Middle frontal gyrus (tissue), 1 donor: ENCODE results near the gene NEURL1B.
"Not testable (repeated sequence)": the region's sequence is repeated elsewhere in the genome, so short reads cannot be mapped to it uniquely, and the experiment has no call there.

ENCODE experiments used
- DNase-seq: peaks from one replicate; pipeline ENCODE4 v3.0.0-alpha.2; 2015; ENCODE audit warnings: low spot score; ENCODE audit errors: extremely low spot score

NEURL1B gene

DNA sequence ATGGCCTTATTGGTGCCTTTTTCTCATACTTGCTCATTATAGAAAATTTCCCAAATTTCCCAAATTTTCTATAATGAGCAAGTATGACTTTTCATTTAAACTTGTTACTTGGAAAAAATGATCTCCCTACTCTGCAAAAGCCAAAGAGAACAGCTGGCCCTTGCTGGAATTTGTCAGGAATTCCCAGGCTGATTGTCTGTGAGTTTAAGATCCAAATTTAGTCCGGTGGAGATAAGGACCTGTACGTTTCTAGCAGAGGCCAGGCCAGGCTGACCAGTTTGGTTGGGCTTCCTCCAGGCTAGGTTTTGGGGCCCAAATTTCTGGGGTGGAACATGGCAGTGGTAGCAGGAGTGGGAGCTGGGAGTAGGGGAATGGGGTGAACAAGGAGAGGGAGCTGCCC, 51.9 kb downstream of the NEURL1B start:
- DNase-seq: no peak

DNA sequence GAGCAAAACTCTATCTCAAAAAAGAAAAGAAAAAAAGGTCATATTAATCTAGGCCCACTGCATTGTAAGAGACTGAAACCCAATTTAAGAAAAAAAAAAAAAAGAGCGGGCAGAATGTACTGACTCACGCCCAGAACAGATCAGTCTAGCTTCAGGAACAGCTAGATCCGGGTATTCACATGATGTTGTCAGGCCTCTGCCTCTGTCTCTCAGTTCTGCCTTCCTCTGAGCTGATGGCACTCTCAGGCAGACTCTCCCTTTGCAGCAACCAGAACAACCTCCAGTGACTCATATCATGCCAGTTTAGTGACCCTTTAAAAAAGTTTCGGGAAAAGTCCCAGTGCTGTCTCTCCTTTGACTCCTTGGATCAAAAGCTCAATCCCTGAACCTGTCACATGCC, 53.0 kb downstream of the NEURL1B start:
- DNase-seq: no peak

DNA sequence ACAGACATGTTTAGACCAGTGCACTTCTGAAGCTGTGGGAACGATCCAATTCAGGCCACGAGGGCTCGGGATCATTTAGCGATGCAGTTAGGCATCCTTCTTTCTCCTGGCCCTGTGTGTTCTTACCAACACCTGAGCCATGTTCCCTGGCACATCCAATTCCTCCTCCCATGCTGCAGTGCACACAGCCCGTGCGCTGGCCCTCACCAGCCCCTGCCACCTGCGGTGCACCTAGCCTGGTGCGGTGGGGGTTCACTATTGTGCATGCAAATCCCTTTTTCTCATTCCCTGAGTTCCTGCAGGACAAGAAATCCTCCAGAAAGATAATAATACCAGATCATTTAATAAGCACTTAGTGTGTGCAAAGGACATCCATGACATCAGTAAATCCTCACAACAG, 53.5 kb downstream of the NEURL1B start:
- DNase-seq: no peak

DNA sequence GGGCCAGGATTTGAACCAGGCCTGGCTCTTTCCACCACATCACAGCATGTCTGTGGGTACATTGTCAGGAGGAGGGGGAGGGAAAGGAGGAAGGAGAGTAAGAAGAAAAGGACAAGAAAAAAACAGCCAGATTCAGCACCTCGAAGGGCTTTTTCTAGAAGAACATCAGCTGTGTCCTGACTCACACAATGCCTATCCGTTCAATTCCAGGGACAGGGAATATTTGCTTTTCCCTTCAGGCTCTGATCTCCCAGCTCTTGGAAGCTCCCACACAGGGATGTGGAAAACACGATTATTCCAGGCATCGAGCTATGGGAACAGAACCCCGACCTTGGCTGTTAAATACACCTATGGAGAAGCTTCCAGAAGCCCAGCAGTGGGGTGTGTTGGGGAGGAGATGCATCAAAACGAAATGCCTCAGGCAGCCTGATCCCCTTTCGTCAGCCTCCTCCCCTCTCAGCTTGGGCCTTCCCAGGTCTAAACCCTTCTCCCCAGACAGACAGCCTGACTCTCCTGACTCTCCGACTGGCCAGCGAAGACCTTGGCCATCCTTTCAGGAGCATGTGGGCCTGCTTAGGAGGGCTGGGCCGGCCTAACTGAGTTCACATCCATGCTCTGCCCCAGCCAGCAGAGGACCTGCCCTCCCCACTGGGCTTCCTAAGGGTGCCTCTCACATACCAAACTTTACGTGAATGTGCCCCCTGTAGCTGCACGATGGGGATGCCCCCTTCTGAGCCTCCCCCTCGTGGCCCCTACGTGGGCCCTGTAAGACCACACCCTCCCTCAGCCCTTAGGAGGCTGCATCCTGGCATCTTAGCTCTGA, 54.4 kb downstream of the NEURL1B start:
- no peak for DNase-seq

DNA sequence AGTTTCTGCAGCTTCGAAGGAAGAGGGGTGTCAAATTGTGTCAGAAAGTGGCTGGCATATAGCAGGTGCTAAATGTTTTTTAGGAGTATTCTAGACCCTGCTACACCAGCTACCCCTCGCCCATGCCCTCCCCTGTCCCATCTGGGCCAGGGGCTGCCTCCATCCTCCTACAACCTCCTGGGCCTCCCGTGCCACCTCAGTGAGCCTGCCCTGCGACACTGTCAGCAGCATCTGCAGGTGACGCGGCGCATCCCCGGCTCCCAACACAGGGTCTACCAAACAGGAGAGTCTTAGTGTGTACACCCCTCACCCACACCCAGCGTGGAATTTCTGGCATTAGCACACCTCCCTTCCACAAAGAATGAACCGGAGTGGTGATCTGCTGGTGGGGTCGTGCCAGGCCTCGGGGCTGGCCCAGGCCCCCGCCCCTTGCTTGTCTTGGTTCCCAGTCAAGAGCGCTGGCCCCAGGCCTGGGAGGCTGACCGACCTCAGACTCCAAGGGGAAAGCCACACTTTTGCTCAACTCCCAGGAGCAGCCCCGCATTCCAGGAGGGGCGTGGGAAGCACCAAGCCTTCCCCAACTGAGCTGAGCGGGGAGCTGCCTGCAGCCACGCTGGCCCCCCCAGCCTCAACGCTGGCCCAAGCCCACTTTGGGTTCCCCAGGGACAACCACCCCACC, 55.2 kb downstream of the NEURL1B start:
- no peak for DNase-seq

DNA sequence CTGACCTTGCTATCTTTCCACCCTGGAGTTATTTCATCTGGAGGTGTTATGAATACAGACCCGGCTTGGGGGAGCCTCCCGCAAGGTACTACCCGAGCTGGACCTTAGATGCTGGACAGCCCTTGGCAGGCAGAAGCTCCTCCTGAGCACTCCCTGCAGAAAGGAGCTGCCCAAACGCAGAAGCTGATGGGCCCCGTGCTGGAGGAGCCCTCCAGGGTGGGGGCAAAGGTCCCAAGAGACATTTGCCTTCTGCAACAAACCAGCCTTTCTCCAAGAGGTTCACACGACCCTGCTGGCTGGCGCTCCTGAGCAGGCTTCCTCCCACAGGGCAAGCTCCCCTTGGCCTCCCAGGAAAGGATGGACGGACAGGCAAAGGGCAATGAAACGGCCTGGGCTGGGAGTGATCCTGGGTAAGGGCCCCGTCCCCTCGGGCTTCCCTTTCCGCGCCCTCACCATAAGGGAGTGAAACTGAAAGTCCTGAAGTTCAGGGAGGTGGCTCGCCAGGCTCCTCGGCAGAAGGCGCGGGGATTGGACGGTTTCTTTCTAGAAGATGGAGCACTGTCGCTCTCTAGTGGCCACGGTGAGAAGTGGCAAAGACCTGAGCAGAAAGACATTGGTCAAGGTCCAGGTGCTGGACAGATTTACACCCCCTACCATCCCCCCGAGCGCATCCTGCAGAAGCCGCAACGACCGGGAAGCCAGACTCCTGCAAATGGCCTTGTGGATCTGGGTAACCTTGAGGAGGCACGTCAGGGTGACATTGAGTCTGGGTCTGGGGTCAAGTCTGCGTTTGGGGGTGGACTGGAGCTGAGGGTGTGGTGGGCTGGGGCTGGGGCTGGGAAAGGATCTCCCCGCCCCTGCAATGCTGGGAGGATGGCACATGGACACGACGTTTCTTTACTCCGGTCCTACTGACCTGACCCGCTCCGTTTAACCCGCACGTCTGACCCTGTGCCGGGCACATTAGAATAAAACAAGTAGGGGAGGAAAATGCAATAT, 56.4 kb downstream of the NEURL1B start:
- peak; percentile 62 for DNase-seq

- DNase-seq: no peak
These were observed 58.4 kb downstream of the NEURL1B start for GRCh38 chr5:172699423-172699822.

DNA sequence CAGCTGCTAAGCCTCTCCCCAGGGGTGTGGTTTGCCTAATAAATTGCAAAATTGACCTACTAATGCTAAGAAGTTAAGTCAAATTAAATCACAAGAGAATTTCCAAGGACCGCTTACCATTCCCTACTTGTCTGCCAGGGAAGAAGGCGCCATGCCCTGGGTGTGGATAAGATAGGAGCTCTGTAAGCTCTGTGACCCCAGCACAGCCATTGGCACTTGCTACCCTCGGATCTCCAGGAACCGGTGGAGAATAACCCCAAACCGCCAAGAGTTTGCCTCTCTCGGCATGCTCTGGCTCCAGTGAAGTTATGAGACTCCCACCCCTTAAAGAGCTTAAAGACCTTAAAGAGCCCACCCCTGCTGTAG, 58.9 kb downstream of the NEURL1B start:
- no peak for DNase-seq

DNA sequence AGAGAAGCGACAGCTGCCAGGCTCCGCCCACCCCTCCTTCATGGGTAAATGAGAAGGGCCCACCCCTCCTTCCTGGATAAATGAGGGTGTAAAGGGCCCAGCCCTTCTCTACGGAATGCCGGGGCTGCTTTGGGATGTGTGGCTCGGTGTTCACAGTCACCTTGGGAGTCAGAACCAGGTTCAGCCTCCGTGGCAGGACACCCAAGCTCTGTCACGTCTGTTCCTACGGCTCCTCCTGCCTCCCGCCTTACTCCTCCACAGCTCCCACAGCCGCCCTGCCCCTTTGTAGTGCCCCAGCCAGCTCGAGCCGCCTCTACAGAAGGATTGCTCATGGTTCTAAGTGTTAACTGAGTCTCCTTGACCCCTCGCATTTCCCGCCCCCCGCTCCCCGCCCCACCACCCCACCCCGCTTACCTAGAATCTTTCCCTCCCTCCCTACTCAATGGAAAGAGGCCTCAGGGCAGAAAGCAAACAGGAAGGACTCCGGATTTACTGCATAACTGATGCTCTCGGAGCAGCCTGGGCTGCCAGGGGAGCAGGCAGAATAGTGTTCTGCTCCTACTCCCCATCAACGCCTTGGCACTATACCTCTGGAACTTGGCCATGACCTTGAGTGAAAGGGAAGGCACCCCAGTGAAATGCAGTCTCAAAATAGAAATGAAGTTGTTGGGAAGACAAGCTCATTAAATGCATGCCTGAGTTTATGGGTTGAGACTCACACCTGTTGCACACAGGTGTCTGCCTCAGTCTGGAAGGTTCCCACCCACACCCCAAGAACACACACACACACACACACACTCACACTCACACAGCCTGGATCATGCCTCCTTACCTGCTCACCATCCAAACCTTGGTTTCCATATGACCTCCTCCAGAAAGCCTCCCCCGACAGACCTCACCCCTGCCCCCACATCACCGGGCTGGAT, 59.6 kb downstream of the NEURL1B start:
- no peak for DNase-seq

- no peak for DNase-seq
These were observed 60.2 kb downstream of the NEURL1B start for GRCh38 chr5:172701291-172701656.

- no peak for DNase-seq
These were observed 62.9 kb downstream of the NEURL1B start for GRCh38 chr5:172703952-172704351.

DNA sequence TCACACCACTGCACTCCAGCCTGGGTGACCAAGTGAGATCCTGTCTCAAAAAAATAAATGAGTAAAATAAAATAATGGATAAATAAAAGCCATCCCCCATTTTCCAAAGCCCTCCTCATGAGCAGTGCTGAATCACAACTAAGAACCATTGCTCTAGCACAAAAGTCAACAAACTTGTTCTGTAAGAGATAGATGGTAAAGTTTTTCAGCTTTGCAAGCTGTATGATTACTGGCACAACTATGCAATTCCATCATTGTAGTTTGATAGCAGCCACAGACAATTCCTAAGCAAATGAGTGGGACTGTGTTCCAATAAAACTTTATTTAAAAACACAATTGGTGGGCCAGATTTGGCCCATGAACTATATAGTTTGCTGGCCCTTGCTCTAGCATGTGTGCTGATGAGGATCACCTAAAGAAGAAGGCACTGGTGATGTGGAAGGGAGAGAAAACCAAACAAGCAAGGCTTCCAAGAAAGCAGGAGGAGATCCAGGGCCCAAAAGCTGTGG, 64.6 kb downstream of the NEURL1B start:
- no peak for DNase-seq

GRCh38 chr5:172706796-172707195, 65.7 kb downstream of the NEURL1B start:
- DNase-seq: no peak

- DNase-seq: no peak
These were observed 66.5 kb downstream of the NEURL1B start for GRCh38 chr5:172707285-172708182.

GRCh38 chr5:172708183-172708505, 67.1 kb downstream of the NEURL1B start:
- DNase-seq: no peak

GRCh38 chr5:172710676-172711075, 69.6 kb downstream of the NEURL1B start:
- no peak for DNase-seq

- not testable (repeated sequence) for DNase-seq
These were observed 70.3 kb downstream of the NEURL1B start for GRCh38 chr5:172711321-172711861.

GRCh38 chr5:172712610-172713009, 71.5 kb downstream of the NEURL1B start:
- no peak for DNase-seq

DNA sequence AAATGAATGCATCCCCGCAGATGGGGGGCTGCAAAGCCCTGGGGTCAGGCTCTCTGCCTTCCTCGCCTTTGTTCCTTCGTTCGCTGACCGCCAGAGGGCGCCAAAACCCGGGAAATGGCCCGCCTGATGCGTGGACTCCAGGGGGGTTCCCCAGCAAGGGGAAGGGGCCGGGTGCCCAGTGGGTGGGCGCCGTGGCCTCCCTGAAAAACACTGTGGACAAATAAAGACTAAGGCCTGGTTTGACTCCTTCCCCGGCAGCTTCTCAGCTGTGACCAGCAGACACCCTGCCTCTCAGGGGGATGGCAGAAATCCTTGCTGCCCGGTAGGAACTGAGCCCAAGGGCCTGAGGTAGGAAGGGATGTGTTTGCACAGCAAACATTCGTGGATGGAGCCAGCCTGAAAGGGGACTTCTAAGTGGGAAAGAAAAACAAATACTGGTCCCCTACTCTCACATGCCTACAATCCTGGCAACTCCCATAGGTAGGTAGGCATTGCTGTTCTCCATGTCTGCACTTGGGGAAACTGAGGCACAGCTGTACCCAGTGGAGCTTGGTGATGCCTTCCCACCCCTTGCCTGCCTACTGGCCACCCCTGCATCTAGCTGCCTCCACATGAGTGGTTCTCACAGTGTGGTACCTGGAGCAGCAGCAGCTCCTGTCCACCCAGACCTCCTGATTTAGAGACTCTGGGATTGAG, 72.2 kb downstream of the NEURL1B start:
- DNase-seq: no peak
